Liver (tissue), 9 donors: ENCODE data around the gene TMEM35B. TPM values are rescaled to one million over a fixed set of nuclear protein-coding genes. Genes with fewer than 3 reads are reported as not detected.
A peak's percentile ranks its signal among the peaks of the same experiment; 100 is the strongest.

ENCODE experiments used
- DNase-seq: peaks from one replicate; pipeline ENCODE4 v3.0.0-alpha.2; 2017; ENCODE audit warnings: low spot score
- H3K27ac ChIP-seq, 2 donors: one replicate each; pipeline ENCODE4 v1.7.0; 2013; ENCODE audit warnings: inconsistent platforms in 2 of 2, low read length in 2 of 2, control low read depth in 1 of 2, low read depth in 1 of 2, mild to moderate bottlenecking in 1 of 2
- H3K27me3 ChIP-seq, 4 donors: one replicate each; pipeline versions ENCODE4 v1.6.1 to v1.7.0; 2013; ENCODE audit warnings: low read length in 3 of 4, inconsistent platforms in 1 of 4, mild to moderate bottlenecking in 1 of 4, moderate library complexity in 1 of 4; ENCODE audit not compliant: control insufficient read depth in 4 of 4, insufficient read depth in 4 of 4
- H3K36me3 ChIP-seq, 4 donors: one replicate each; pipeline versions ENCODE4 v1.6.1 to v1.7.0; 2013; ENCODE audit warnings: low read length in 3 of 4, mild to moderate bottlenecking in 3 of 4, low read depth in 1 of 4, moderate library complexity in 1 of 4; ENCODE audit not compliant: control insufficient read depth in 4 of 4, insufficient read depth in 3 of 4
- H3K4me1 ChIP-seq, 4 donors: one replicate each; pipeline versions ENCODE4 v1.6.1 to v1.7.0; 2013; ENCODE audit warnings: low read length in 3 of 4, mild to moderate bottlenecking in 3 of 4, moderate library complexity in 1 of 4; ENCODE audit not compliant: control insufficient read depth in 4 of 4, insufficient read depth in 4 of 4
- H3K4me3 ChIP-seq, 3 donors: one replicate each; pipeline versions ENCODE4 v1.6.1 to v1.7.0; 2013; ENCODE audit warnings: low read length in 3 of 3, control low read depth in 1 of 3, low read depth in 1 of 3, mild to moderate bottlenecking in 1 of 3
- H3K9ac ChIP-seq, 2 donors: one replicate each; pipeline ENCODE4 v1.7.0; 2013; ENCODE audit warnings: low read length in 2 of 2, mild to moderate bottlenecking in 2 of 2, moderate library complexity in 2 of 2, control low read depth in 1 of 2, low read depth in 1 of 2
- H3K9me3 ChIP-seq, 4 donors: one replicate each; pipeline versions ENCODE4 v1.6.1 to v1.7.0; 2013; ENCODE audit warnings: low read length in 3 of 4; ENCODE audit not compliant: control insufficient read depth in 4 of 4
- FOXA1 ChIP-seq: IDR thresholded peaks from 2 replicates; pipeline ENCODE4 v1.6.1; 2016; ENCODE audit warnings: antibody characterized with exemption
- GABPA ChIP-seq, 2 donors: IDR thresholded peaks in 1 of 2; conservative IDR thresholded peaks in 1 of 2; 2 replicates each; pipeline ENCODE4 v1.6.1; 2016; ENCODE audit warnings: antibody characterized with exemption in 2 of 2, mild to moderate bottlenecking in 1 of 2, moderate library complexity in 1 of 2
- HNF4G ChIP-seq: IDR thresholded peaks from 2 replicates; pipeline ENCODE4 v1.6.1; 2016; ENCODE audit warnings: antibody characterized with exemption
- JUND ChIP-seq, 2 donors: IDR thresholded peaks; 2 replicates each; pipeline ENCODE4 v1.6.1; 2016; ENCODE audit warnings: antibody characterized with exemption in 2 of 2
- NR2F2 ChIP-seq: IDR thresholded peaks from 2 replicates; pipeline ENCODE4 v1.6.1; 2016; ENCODE audit warnings: antibody characterized with exemption
- REST ChIP-seq: IDR thresholded peaks from 2 replicates; pipeline ENCODE4 v1.6.1; 2016; ENCODE audit warnings: antibody characterized with exemption, mild to moderate bottlenecking
- RXRA ChIP-seq, 2 donors: IDR thresholded peaks; 2 replicates each; pipeline ENCODE4 v1.6.1; 2017 to 2018; ENCODE audit warnings: antibody characterized with exemption in 2 of 2, mild to moderate bottlenecking in 1 of 2
- SP1 ChIP-seq: IDR thresholded peaks from 2 replicates; pipeline ENCODE4 v1.6.1; 2018; ENCODE audit warnings: antibody characterized with exemption, mild to moderate bottlenecking
- TAF1 ChIP-seq: conservative IDR thresholded peaks from 2 replicates; pipeline ENCODE4 v1.6.1; 2016; ENCODE audit warnings: antibody characterized with exemption, mild to moderate bottlenecking
- YY1 ChIP-seq: IDR thresholded peaks from 2 replicates; pipeline ENCODE4 v1.6.1; 2016; ENCODE audit warnings: antibody characterized with exemption, mild to moderate bottlenecking
- ZBTB33 ChIP-seq: IDR thresholded peaks from 2 replicates; pipeline ENCODE4 v1.6.1; 2016; ENCODE audit warnings: antibody characterized with exemption
- WGBS: extraction: QIAGEN DNeasy Blood & Tissue Kit; methylation state at CpG from one replicate; pipeline ENCODE4 v1.1.7; 2013; 5-methylcytosine and 5-hydroxymethylcytosine counted together
- polyA plus RNA-seq, 2 donors: library from polyadenylated mRNA; stranded (reverse) in 1 of 2; unstranded in 1 of 2; fragments of 200-250 nt in 1 of 2; fragments of >200 nt in 1 of 2; fragmentation: Nextera tagmentation in 1 of 2; extraction: Ambion mirVana in 1 of 2; gene quantifications; one replicate each; pipeline versions ENCODE4 v1.2.1 to v1.2.3, GENCODE V29; 2013 to 2015
- total RNA-seq, 2 donors: library from RNA; depleted of rRNA; stranded (reverse); fragments of >200 nt; gene quantifications; one replicate each; pipeline ENCODE4 v1.2.3, GENCODE V29; 2014
- TF ChIP-seq, protein P1 (sequence below): fragments of 150-350 bp; IDR thresholded peaks from 2 replicates; pipeline ENCODE4 v1.5.1; 2017; ENCODE audit warnings: improper control_type of control experiment, low read depth, low read length; ENCODE audit not compliant: missing input control
- TF ChIP-seq, protein P2 (sequence below): IDR thresholded peaks from 2 replicates; pipeline ENCODE4 v1.6.1; 2016; ENCODE audit warnings: antibody characterized with exemption
- TF ChIP-seq, protein P3 (sequence below): IDR thresholded peaks from 2 replicates; pipeline ENCODE4 v1.6.1; 2016; ENCODE audit warnings: antibody characterized with exemption
- donor health status: healthy.
- donor health status: healthy.
- donor health status: healthy.
- donor health status: healthy.
- donor health status: healthy.

Gene TMEM35B
- total RNA-seq: 10 to 100 TPM; 13.4 to 15.1 TPM
- 10 to 100 TPM; 25.5 to 31.7 TPM for polyA plus RNA-seq

DNA sequence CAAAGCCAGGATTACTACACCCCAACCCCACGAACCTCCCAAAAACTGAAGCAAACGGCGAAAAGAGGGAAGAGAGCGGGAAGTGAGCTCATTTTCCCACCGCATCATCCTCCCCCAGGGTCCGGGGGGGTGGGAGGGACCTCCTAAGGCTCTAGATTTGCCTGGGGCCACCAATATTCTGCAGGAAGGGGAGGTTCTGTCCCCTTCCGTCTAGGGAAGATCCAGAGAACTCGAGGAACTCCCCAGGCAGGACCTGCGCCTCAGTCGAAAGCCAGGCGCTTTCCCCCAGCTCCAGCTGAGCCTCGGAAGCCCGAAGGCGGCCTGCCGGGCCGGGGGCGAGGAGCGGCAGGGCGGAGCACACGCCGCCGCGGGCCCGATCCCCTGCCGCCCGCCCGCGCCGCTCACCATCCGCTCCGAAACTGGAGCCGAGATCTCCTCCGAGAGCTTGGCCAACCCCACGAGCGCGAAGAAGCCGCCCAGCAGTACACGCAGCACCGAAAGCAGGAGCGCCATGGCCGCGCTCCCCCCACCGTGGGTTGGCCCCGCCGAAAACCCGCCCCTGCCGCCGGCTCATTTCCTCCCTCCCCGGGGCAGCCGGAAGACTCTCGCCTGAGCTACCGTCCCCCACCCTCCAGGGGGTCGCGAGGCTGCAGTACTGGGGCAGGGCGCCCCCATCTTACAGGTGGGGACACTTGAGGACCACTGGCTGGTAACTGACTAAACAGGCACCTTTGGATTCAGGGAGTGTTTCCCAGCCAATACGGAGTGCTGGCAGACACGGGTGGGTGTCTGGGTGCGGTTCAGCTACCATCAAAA, at the start of gene TMEM35B:
Gene TMEM35B (minus strand): TSS at position 555 of the 816 bp plus-strand sequence. CDS start 42 bp downstream, at position 513.
- DNase-seq: peak; percentile 57
- Histone ChIP-seq H3K27me3 (no peaks in the 10 kb centered on the region), H3K9me3 (no peaks in the 10 kb centered on the region), H3K4me1 (peaks cover 6 to 11% (median 7%) of the 10 kb centered on the region in 4 donors), H3K4me3 (peak within 1 kb of the TSS; percentile 83 to 88 (median 84)), H3K36me3 (peaks cover 0 to 6% (median 1%) of the 10 kb centered on the region in 4 donors), H3K27ac (peak within 1 kb of the TSS; percentile 88 to 91), H3K9ac (peak within 1 kb of the TSS; percentile 30 to 36)
- WGBS: under 1% methylated on average over 58 of the region's 58 CpGs
- no peak for TF ChIP-seq NR2F2
- no peak for TF ChIP-seq HNF4G
- TF ChIP-seq TAF1: no peak
- TF ChIP-seq REST: no peak
- TF ChIP-seq GABPA (IDR thresholded peaks at IDR 0.05 in 1 of 2, conservative IDR thresholded peaks at IDR 0.05 in 1 of 2): peak in 1 of 2 donors; percentile 41
- TF ChIP-seq YY1: peak; percentile 85
- no peak for TF ChIP-seq FOXA1
- TF ChIP-seq, protein P1, sequence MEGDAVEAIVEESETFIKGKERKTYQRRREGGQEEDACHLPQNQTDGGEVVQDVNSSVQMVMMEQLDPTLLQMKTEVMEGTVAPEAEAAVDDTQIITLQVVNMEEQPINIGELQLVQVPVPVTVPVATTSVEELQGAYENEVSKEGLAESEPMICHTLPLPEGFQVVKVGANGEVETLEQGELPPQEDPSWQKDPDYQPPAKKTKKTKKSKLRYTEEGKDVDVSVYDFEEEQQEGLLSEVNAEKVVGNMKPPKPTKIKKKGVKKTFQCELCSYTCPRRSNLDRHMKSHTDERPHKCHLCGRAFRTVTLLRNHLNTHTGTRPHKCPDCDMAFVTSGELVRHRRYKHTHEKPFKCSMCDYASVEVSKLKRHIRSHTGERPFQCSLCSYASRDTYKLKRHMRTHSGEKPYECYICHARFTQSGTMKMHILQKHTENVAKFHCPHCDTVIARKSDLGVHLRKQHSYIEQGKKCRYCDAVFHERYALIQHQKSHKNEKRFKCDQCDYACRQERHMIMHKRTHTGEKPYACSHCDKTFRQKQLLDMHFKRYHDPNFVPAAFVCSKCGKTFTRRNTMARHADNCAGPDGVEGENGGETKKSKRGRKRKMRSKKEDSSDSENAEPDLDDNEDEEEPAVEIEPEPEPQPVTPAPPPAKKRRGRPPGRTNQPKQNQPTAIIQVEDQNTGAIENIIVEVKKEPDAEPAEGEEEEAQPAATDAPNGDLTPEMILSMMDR: peak; percentile 27
- TF ChIP-seq, protein P2, sequence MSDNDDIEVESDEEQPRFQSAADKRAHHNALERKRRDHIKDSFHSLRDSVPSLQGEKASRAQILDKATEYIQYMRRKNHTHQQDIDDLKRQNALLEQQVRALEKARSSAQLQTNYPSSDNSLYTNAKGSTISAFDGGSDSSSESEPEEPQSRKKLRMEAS: no peak
- TF ChIP-seq JUND (IDR thresholded peaks at IDR 0.05): no peak
- TF ChIP-seq ZBTB33: no peak
- TF ChIP-seq, protein P3, sequence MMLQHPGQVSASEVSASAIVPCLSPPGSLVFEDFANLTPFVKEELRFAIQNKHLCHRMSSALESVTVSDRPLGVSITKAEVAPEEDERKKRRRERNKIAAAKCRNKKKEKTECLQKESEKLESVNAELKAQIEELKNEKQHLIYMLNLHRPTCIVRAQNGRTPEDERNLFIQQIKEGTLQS: no peak

DNA sequence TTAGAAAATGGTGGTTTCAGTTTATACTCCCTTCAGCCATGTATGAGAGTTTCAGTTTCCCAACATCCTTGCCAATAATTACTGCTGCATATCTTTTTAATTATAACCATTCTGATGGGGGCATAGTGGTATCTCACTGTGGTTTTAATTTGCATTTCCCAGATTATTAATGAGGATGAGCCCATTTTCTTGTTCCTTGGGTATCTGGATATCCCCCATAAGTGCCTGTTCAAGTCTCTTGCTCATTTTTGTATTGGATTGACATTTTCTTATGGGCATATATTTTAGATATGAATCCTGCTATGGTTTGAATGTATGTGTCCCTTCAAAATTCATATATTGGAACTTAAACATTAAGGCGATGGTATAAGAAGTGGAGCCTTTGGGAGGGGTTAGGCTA, 48.2 kb upstream of the TMEM35B start:
- Histone ChIP-seq H3K27ac (no peak overlapping the region), H3K36me3 (no peaks in the 10 kb centered on the region), H3K4me3 (peak overlapping the region in 1 of 3 donors; percentile 11), H3K9me3 (peaks cover 0 to 6% (median 3%) of the 10 kb centered on the region in 4 donors), H3K9ac (no peak overlapping the region), H3K4me1 (peaks cover 2 to 21% (median 11%) of the 10 kb centered on the region in 4 donors), H3K27me3 (no peaks in the 10 kb centered on the region)
- no peak for DNase-seq
- WGBS: 98% methylated on average over 1 of the region's 1 CpG
- TF ChIP-seq ZBTB33 (no peak), REST (no peak), YY1 (no peak), FOXA1 (no peak), SP1 (no peak), HNF4G (no peak), RXRA (IDR thresholded peaks at IDR 0.05) (no peak)
